VCaP (cell line): Measurements from ENCODE around the gene VIM.

ENCODE experiments used
- H3K27ac ChIP-seq: fragments of 450-650 bp; 2 replicates; pipeline ENCODE4 v1.5.1; 2017
- CTCF ChIP-seq: fragments of 450-650 bp; conservative IDR thresholded peaks from 2 replicates; pipeline ENCODE4 v1.5.1; 2017; ENCODE audit warnings: mild to moderate bottlenecking, moderate library complexity

VIM gene

DNA sequence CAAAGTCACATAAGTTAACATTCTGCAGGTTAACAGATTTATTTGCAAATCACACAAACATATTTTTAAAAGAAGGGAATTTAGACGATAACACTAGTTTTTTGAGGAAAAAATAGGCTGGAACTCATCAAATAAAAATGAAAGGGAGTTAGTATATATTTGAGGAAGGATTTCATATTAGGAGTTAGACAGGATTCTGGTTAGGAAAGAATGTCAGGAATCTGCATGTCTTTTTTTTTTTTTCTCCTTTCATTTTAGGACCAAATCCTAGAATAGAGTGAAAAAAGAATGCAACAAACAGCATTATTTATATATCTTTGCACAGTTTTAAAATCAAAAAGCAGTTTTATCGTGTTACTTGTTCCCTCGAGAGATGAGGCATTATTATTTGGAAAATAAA is 17.7 kb upstream of the VIM start:
- no peak for TF ChIP-seq CTCF
- no peak overlapping the region for H3K27ac ChIP-seq

DNA sequence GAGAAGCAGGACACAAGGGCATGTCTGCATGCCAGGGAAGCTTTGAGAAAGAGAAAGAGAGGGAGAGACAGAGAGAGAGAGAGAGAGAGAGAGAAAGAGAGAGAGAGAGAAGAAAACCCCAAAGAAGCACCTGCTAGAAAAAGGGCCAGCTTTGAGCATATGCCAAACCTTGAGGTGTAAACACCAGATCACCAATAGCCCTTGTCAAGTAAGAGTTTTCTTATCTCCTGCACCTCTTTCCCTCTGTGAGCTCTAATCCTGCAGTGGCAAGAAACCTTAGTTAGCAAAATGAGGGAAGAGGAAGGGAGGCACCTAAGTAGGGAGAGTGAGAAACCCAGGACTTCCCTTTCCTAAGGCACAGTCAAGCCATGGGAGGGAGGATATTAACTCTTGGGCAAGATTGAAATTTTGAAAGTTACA is 15.2 kb upstream of the VIM start:
- no peak for TF ChIP-seq CTCF
- no peak overlapping the region for H3K27ac ChIP-seq

GRCh38 chr10:17213646-17214349 is 14.2 kb upstream of the VIM start:
- no peak for TF ChIP-seq CTCF
- no peak overlapping the region for H3K27ac ChIP-seq

GRCh38 chr10:17214526-17214925 is 13.5 kb upstream of the VIM start:
- no peak overlapping the region for H3K27ac ChIP-seq
- TF ChIP-seq CTCF: no peak

- H3K27ac ChIP-seq: no peak overlapping the region
- no peak for TF ChIP-seq CTCF
Measured at GRCh38 chr10:17214971-17215781, 12.9 kb upstream of the VIM start.

DNA sequence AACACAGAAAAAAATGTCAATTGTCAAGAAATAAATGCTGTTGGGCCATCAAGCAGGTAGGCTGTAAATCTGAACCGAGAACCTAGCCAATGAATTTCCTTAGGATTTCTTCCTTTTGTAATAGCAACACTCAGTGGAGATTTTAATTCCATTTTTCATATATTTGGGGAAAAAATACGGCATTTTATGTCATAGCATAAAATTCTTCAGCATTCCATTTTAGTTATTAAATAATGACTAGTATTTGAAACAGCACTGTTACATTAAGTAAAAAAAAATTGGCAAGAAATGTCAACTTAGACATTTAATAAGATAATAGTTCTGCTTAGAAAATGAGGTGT is 12.3 kb upstream of the VIM start:
- H3K27ac ChIP-seq: no peak overlapping the region
- no peak for TF ChIP-seq CTCF

- TF ChIP-seq CTCF: no peak
- no peak overlapping the region for H3K27ac ChIP-seq
Measured at GRCh38 chr10:17216217-17216900, 11.7 kb upstream of the VIM start.
